Progenitor cell of endocrine pancreas (in vitro differentiated cells): ENCODE data around the gene CDKN1A. TPM values are rescaled to one million over a fixed set of nuclear protein-coding genes. Genes with fewer than 3 reads are reported as not detected.

ENCODE experiments used
- DNase-seq: peaks from one replicate; pipeline ENCODE4 v3.0.0; 2021; ENCODE audit warnings: low spot score; ENCODE audit not compliant: unreplicated experiment
- H3K27ac Mint-ChIP-seq: 2 replicates; pipeline ENCODE4 v1.8.0; 2021; ENCODE audit warnings: mild to moderate bottlenecking, moderate library complexity, mixed read lengths
- H3K27me3 Mint-ChIP-seq: 2 replicates; pipeline ENCODE4 v1.8.0; 2021; ENCODE audit warnings: mixed read lengths
- H3K36me3 Mint-ChIP-seq: 2 replicates; pipeline ENCODE4 v1.8.0; 2022; ENCODE audit warnings: mixed read lengths; ENCODE audit not compliant: insufficient read depth
- H3K4me1 Mint-ChIP-seq: 2 replicates; pipeline ENCODE4 v1.8.0; 2021; ENCODE audit warnings: low read depth, mixed read lengths
- H3K4me3 Mint-ChIP-seq: 2 replicates; pipeline ENCODE4 v1.8.0; 2021; ENCODE audit warnings: low read depth, mild to moderate bottlenecking, moderate library complexity, mixed read lengths
- H3K9me3 Mint-ChIP-seq: 2 replicates; pipeline ENCODE4 v1.8.0; 2021; ENCODE audit warnings: low read depth, mixed read lengths
- total RNA-seq: library from RNA; stranded (reverse); gene quantifications from 2 replicates; pipeline ENCODE4 v1.2.1, GENCODE V29; 2021
- TF ChIP-seq, protein P1 (sequence below): fragments of 200-600 bp; sonication (generic); IDR thresholded peaks from one replicate; pipeline ENCODE4 v1.5.0; 2021; ENCODE audit warnings: antibody characterized with exemption, mild to moderate bottlenecking; ENCODE audit not compliant: unreplicated experiment

The CDKN1A gene
- total RNA-seq, 1 donor from 2014 or later: 12.4 TPM

DNA sequence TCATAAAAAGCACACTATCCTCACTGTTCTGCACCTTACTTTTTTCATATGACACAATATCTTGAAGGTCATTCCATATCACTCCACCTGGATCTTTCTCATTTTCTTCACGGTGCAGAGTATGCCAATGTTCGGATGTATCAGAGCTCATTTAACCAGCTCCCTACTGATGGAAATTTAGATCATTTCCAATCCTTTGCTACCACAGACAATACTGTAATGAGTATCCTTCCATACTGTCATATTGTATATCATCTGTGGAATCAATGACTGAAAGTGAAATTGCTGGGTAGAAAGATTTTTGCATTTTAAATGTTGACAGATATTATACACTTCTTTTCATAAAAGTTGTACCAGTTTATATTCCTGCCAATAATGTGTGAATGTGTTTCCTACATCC, 16.9 kb downstream of the CDKN1A start:
- TF ChIP-seq, protein P1, sequence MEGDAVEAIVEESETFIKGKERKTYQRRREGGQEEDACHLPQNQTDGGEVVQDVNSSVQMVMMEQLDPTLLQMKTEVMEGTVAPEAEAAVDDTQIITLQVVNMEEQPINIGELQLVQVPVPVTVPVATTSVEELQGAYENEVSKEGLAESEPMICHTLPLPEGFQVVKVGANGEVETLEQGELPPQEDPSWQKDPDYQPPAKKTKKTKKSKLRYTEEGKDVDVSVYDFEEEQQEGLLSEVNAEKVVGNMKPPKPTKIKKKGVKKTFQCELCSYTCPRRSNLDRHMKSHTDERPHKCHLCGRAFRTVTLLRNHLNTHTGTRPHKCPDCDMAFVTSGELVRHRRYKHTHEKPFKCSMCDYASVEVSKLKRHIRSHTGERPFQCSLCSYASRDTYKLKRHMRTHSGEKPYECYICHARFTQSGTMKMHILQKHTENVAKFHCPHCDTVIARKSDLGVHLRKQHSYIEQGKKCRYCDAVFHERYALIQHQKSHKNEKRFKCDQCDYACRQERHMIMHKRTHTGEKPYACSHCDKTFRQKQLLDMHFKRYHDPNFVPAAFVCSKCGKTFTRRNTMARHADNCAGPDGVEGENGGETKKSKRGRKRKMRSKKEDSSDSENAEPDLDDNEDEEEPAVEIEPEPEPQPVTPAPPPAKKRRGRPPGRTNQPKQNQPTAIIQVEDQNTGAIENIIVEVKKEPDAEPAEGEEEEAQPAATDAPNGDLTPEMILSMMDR: no peak
- H3K4me1 Mint-ChIP-seq: no peaks in the 10 kb centered on the region
- peaks cover 37% of the 10 kb centered on the region for H3K27me3 Mint-ChIP-seq
- no peak overlapping the region for H3K27ac Mint-ChIP-seq
- DNase-seq: no peak
- H3K9me3 Mint-ChIP-seq: peaks cover 3% of the 10 kb centered on the region
- no peak overlapping the region for H3K4me3 Mint-ChIP-seq
- H3K36me3 Mint-ChIP-seq: no peaks in the 10 kb centered on the region

- Mint-ChIP-seq H3K9me3 (peaks cover 3% of the 10 kb centered on the region), H3K4me1 (no peaks in the 10 kb centered on the region), H3K27me3 (peaks cover 35% of the 10 kb centered on the region), H3K4me3 (no peak within 1 kb of the TSS), H3K36me3 (no peaks in the 10 kb centered on the region), H3K27ac (no peak within 1 kb of the TSS)
- TF ChIP-seq, protein P1: no peak
- no peak for DNase-seq
These were observed 19.0 kb downstream of the CDKN1A start, which contains the start of gene RAB44 for GRCh38 chr6:36697481-36697903. Gene RAB44, plus strand, starts transcription at chr6:36697826. Its CDS starts 6,410 bp downstream, at chr6:36704236.

GRCh38 chr6:36698196-36698595, 19.7 kb downstream of the CDKN1A start:
- Mint-ChIP-seq H3K4me1 (no peaks in the 10 kb centered on the region), H3K27me3 (peaks cover 33% of the 10 kb centered on the region), H3K27ac (no peak overlapping the region), H3K9me3 (peaks cover 3% of the 10 kb centered on the region), H3K36me3 (no peaks in the 10 kb centered on the region), H3K4me3 (no peak overlapping the region)
- TF ChIP-seq, protein P1: no peak
- DNase-seq: no peak

DNA sequence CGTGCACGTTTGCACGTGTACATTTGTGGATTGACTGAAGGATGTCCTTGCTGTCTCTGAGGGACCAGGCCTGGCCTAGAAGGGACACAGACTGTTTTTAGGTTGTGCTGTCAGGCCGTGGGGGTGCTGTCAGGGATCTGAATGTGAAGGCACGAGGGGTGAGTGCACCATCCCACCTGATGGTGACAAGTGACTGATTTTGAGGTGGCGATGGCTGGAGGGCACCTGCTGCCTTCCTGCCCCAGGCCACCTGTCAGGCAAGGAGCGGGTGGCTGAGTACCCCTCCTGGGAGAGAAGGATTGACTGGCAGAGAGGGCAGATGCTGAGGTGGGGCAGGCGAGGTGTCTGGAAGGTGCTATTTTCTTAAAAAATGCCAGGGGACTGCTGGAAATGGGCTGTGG, 20.4 kb downstream of the CDKN1A start:
- Mint-ChIP-seq H3K27me3 (peaks cover 34% of the 10 kb centered on the region), H3K36me3 (no peaks in the 10 kb centered on the region), H3K4me3 (no peak overlapping the region), H3K4me1 (no peaks in the 10 kb centered on the region), H3K27ac (no peak overlapping the region), H3K9me3 (peaks cover 3% of the 10 kb centered on the region)
- TF ChIP-seq, protein P1: no peak
- DNase-seq: no peak

DNA sequence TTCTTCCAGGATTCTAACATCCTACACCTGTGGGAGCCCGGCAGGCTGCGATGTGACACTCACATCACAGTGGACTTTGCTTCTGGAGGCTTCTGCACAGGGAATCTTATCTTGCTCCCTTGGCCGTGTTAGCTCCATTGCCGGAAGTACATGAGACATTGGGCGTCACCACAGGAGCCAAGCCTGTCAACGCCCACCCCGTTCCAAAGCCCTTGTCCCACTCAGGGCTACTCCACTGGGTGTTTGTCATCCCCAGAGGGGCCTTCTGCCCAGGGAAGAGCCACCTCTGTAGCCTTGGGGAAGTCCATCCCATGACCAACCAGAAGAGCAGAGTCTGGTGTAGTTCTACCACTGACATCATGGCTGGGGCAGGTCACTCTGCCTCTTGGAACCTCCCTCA, 20.8 kb downstream of the CDKN1A start:
- Mint-ChIP-seq H3K4me1 (no peaks in the 10 kb centered on the region), H3K27ac (no peak overlapping the region), H3K4me3 (no peak overlapping the region), H3K27me3 (peaks cover 36% of the 10 kb centered on the region), H3K9me3 (peaks cover 3% of the 10 kb centered on the region), H3K36me3 (no peaks in the 10 kb centered on the region)
- no peak for DNase-seq
- TF ChIP-seq, protein P1: no peak
